GM18907 (cell line): ENCODE results near the gene GDPD1.
A peak's percentile ranks its signal among the peaks of the same experiment; 100 is the strongest.
"Not testable (repeated sequence)": the region's sequence is repeated elsewhere in the genome, so short reads cannot be mapped to it uniquely, and the experiment has no call there.

Experiments
- ATAC-seq: cut with Tn5 transposase; IDR thresholded peaks from one replicate; pipeline ENCODE4 v1.9.1; 2021; ENCODE audit warnings: mild to moderate bottlenecking, moderate library complexity; ENCODE audit not compliant: unreplicated experiment

The GDPD1 gene

DNA sequence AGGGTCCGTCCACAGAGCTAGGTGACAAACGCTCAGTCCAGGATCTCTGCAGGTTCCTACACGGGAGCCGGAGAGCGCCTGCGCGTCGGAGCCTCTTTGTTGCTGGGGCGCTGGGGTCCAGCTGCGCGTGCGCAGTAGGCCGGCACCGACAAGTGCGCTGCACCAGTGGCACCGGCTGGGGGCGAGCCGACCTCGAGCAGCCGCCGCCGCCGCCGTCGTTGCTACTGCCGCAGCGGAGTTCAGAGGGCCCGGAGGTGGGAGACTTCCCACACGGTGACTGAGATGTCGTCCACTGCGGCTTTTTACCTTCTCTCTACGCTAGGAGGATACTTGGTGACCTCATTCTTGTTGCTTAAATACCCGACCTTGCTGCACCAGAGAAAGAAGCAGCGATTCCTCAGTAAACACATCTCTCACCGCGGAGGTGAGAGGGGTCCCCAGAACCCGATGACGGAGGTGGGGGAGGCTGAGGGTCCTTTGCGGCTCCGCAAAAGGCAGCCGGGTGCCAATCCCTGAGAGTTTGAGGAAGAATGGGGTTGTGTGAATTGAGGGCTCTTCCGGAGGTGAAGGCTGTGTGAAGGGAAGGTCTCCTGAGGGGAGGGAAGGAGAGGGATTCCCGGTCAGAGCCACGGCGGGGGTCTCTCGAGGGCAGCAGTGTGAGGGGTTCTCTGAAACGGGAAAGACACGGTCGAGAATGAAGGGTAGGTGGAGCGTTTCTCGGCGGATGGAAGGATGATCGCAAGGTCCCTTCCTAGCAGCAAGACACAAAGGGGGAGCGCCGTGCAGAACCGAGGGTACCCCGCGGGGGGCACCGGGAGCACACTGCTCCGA lies at the start of gene GDPD1:
Gene GDPD1, plus strand, starts transcription at position 184 of the 831 bp plus-strand sequence. Its CDS starts 99 bp downstream, at position 283.
- ATAC-seq: peak; percentile 94

DNA sequence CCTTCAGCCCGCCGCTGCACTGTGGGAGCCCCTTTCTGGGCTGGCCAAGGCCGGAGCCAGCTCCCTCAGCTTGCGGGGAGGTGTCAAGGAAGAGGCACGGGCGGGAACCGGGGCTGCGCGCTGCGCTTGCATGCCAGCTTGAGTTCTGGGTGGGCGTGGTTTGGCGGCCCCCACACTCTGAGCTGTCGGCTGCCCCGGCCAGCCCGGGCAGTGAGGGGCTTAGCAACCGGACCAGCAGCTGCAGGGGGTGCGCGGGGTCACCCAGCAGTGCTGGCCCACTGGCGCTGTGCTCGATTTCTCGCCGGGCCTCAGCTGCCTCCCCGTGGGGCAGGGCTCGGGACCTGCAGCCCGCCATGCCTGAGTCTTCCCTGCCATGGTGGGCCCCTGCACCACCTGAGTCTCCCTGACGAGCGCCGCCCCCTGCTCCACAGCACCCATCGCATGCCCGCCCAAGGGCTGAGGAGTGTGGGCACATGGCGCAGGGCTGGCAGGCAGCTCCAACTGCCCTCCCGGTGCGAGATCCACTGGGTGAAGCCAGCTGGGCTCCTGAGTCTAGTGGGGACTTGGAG lies 47.8 kb upstream of the GDPD1 start:
- ATAC-seq: no peak

DNA sequence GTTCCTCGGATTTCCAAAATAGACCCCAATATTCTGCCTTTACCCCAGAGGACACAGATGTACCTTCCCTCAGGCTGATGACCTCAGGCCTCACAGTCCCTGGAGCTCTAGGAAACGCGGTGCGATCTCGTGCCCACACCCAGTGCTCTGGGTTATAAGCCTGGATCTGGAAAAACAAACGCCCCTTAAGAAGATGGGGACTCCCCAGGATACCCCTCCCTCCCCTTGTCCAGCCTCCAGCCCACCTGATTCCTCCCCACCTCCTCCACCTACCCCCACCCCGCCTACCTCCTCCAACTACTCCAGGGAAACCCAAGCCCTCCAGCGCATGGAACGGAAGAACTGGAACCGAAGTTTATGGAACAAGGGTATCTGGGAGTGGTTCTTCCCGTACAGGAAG lies 45.6 kb upstream of the GDPD1 start:
- ATAC-seq: no peak

DNA sequence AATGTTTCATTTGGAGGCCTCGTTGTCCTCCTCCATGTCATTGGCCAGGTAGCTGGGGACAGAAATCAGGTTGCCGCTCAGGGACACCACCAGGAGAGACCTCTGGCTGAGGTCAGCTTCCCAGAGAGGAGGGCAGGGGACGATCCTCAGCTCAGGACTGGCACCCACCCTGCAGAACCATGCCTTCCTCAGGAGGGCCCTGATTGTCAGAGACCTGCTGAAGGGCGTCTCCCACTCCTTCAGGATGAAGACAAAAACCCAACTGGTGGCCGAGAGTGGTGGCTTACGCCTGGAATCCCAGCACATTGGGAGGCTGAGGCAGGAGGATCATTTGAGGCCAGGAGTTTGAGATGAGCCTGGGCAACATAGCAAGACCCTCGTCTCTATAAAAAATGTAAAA lies 45.2 kb upstream of the GDPD1 start:
- ATAC-seq: no peak

DNA sequence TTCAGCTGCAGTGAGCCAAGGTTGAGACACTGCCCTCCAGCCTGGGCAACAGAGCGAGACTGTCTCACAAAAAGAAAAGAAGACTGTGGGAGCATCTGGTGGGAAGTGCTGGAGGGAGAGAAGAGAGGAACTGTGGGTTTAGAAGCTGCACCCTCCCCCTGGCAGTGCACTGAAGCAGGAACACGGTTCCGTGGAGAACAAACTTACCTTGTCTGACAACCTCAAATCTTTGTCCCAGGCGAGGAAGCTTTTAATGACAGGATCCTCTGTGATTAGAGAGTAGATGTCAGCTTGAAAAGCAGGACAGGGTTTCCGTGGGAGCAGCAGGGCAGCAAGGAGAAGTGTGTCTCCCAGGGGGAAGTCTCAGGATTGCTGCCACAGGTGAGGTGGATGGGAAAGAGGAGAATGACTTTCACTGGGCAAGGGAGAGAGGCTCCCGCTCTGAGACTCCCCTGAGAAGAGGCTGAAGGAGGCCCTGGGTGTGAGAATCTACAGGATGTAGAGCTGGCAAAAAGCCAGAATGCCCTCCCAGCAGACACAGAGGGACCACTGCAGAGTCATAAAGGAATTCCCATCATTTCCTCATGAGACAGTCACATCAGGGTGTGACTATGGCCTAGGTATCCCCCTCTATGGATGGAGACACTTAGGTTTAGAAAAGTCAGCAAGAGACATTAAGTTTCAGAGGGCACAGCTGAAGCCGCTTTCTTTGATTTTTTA lies 41.9 kb upstream of the GDPD1 start:
- ATAC-seq: no peak

DNA sequence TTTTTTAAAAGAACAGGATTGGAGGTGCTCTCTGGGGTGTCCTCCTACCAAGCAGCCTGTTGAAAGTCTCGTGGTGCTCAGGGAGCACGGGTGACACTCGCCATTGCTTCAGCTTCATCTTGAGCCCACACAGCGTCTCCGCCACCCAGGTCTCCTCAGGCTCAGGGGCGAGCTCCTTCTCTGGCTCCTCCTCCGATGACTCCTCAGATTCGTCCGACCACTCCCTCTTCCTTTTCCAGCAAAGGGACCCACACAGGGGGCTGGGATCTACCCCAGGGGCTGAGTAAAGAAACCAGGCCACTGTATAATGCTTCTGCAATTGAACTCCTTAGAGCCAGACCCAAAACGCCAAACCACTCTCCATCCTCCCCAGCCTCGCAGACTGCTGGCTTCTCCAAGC lies 40.7 kb upstream of the GDPD1 start:
- not testable (repeated sequence) for ATAC-seq

DNA sequence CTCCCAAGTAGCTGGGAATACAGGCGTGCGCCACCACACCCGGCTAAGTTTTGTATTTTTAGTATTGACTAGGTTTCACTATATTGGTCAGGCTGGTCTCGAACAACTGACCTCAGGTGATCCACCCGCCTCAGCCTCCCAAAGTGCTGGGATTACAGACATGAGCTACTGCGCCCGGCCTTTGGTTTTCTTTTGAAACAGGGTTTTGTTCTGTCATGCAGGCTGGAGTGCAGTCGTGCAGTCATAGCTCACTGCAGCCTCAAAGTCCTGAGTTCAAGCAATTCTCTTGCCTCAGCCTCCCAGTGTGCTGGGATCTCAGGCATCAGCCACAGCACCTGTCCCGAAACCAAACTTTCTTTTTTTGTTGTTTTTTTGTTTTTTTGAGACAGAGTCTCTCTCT lies 39.7 kb upstream of the GDPD1 start:
- ATAC-seq: no peak

DNA sequence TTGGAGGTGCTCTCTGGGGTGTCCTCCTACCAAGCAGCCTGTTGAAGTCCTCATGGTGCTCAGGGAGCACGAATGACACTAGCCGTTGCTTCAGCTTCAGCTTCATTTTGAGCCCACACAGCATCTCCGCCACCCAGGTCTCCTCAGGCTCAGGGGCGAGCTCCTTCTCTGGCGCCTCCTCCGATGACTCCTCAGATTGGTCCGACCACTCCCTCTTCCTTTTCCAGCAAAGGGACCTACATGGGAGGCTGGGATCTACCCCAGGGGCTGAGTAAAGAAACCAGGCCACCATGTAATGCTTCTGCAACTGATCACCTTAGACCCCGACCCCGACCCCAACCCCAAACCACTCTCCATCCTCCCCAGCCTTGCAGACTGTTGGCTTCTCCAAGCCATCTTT lies 38.8 kb upstream of the GDPD1 start:
- ATAC-seq: no peak

DNA sequence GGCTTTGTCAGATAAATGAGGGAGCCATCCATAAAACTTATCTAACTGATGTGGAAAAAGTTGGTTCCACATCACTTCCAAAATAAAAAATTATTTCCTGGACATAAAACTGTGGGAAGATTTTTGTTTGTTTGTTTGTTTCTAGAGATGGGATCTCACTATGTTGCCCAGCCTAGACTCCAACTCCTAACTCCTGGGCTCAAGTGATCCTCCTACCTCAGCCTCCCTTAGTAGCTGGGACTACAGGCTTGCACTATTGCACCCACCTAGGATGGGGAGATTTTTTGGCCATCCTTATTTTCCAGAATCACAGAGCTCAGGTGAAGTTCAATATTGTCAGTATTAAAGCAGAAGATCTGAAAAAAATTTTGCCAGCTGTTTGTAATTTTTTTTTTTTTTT lies 34.3 kb upstream of the GDPD1 start:
- no peak for ATAC-seq

DNA sequence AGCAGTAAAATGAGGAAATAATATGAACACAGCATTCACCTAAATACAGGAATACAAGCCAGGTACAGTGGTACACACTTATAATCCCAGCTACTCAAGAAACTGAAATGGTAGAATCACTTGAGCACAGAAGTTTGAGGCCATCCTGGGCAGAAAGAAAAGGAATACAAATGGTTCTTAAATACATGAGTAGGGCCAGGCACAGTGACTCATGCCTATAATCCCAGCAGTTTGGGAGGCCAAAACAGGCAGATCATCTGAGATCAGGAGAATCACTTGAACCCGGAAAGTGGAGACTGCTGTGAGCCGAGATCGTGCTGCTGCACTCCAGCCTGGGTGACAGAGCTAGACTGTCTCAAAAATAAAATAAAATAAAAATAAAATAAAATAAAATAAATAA lies 33.5 kb upstream of the GDPD1 start:
- ATAC-seq: no peak

DNA sequence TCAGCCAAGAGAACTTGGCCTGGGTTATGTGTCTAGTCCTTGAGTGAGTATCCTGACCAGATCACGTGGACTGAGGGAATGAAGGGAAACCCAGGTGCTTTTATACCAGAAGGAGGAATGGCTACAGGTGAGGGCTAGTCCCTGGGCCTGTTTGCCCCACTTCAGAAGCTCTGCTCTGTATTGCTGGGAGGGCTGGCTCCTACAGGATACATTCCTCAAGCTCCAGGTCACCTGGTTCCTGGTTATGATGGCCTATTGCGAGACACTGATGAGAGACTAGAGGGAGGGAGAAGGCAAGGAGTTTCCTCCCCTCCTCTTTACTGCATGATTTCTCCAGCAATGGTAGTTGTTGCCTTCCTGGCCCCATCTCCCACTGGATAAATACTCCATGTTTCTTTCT lies 29.5 kb upstream of the GDPD1 start:
- no peak for ATAC-seq

DNA sequence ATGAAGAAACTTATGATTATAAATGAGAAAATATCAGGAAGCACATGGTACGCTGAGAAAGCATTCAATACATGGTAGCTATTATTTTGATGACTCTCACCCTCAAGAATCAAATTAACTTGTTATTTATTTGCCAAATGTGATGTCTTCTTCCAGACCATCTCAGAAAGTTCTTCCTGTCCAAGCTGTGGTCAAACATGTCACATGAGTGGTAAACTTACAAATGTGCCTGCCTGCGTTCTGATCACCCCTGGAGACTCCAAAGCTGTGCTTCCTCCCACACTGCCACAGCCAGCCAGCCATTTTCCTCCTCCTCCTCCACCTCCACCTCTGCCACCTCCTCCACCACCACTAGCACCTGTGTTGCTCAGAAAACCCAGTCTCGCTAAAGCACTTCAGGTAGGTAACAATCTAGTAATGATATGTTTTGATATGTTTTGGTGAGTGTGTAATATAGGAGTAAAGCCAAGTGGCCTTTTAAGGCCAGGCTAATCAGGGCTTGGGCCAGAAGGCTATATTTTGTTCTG lies 26.9 kb upstream of the GDPD1 start:
- ATAC-seq: no peak

DNA sequence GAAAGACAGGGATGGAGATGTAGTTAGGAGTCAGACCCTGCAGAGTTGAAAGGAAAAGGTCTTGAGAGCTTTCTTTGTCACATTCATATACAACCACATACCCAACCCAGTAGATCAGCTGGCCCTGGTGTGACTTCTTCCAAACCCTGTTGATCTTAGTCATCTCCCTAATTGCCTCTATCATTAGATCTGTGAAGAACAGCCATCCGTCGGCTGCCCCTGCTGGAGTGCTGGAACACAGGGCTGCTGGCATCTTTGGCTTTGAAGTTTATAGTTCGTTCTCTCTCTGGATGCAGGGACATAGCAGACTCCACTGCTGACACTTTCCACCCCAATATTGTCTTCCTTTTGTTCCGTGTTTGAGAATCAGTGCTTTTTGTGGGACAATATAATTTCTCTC lies 20.9 kb upstream of the GDPD1 start:
- no peak for ATAC-seq

DNA sequence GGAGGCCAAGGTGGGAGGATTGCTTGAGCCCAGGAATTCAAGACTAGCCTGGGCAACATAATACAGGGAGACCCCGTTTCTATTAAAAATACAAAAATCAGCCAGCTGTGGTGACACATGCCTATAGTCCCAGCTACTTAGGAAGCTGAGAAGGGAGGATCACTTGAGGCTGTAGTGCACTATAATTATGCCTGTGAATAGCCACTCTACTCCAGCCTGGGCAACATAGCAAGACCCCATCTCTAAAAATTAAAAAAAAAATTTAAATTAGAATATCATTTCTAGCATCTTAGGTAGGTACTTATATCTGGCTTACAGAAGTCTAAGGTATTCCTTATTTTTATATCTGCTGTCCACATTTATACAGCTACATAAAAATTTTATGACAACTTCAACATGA lies 18.0 kb upstream of the GDPD1 start:
- no peak for ATAC-seq

DNA sequence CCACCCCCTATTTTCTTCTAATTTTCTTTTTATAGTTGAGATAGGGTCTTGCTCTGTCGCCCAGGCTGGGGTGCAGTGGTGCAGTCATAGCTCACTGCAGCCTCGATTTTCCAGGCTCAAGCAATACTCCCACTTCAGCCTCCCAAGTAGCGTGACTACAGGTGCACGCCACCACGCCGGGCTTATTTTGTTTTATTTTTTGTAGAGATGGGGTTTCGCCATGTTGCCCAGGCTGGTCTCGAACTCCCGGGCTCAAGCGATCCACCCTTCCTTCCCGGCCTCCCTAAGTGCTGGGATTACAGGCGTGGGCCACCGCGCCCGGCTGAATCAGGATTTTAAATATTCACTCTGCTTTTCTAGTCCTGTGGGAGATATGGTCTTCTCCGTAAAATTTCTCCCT lies 941 bp upstream of the GDPD1 start:
- ATAC-seq: no peak

DNA sequence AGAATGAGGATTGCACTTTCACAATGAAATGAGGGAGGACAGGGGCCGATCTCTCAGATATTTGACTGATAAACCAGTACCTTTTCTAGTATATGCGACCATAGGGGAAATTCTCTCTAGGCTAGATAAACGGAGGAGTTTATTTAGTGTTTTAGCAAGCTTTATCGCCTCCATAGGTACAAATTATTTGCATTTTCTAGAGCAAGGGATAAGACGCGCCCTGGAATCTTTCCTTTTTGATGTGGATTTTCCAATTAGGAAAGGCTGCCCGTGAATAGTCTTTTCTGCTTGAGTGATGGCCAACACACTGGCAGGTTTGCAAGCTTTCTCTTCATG lies 351 bp upstream of the GDPD1 start:
- ATAC-seq: no peak

DNA sequence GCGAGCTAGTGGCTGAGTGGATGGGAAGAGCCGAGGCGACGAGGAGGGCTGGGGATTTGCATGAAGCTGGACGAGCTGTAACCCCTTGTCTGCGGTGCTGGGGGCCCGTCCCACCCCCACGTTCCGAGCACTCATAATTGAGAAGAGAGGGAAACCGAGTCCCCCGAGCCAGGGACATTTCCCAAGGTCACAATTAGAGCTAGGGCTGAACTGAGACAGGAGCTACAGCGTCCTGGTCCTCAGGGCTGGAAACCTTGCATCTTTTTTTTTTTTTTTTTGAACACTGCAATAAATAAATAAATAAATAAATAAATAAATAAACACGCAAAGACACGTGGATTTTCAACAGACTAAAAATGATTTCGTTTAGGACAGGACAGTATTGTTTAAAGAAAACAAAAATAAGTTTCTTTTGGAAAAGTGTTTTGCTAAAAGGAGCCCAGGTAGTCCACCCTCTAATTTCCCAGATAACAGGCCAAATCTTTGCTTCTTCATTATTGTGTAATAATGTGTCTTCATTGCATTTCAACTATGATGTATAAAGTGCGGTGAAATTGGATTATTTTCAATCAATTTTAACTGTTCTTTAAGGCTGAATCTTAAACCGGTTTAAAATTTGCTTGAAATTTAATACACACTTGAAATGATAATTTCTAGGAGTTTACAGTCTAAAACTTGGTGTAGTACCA lies 992 bp downstream of the GDPD1 start:
- ATAC-seq: peak; percentile 14

DNA sequence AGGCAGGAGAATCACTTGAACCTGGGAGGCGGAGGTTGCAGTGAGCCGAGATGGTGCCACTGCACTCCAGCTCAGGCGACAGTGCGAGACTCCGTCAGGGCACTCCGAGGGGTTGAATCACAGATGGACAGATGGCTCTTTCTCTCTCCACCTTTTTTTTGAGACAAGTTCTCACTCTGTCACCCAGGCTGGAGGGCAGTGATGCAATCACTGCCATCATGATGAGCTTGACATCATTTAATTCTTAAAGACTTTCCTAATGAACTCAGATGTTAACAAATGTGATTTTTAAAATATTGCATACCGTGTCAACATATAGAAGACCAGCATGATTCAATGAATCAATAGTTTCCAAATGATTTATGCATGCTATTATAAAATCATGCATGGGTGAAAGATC lies 3.5 kb downstream of the GDPD1 start:
- no peak for ATAC-seq

DNA sequence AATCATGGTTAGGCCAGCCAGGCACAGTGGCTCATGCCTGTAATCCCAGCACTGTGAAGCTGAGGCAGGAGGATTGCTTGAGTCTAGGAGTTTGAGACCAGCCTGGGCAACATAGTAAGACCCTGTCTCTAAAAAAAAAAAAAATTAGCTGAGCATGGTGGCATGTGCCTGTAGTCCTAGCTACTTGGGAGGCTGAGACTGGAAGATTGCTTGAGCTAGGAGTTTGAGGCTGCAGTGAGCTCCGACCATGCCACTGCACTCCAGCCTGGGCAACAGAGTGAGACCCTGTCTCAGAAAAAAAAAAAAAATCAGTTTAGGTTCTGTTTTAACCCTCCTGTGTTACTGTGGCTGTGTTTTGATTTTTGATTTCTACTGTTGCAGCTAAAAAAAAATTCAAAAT lies 8.3 kb downstream of the GDPD1 start:
- not testable (repeated sequence) for ATAC-seq

DNA sequence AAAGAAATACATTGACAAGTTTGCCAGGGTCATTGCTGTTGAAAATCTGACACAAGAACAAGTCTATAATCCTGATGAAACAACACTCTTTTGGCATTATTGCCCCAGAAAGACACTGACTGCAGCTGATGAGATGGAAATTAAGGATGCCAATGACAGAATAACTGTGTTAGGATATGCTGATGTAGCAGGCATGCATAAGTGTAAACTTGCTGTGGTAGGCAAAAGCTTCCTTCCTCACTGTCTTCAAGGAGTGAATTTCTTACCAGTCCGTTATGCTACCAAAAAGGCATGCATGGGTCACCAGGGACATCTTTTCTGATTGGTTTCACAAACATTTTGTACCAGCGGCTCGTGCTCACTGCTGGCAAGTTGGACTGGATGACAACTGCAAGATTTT lies 10.5 kb downstream of the GDPD1 start:
- no peak for ATAC-seq

DNA sequence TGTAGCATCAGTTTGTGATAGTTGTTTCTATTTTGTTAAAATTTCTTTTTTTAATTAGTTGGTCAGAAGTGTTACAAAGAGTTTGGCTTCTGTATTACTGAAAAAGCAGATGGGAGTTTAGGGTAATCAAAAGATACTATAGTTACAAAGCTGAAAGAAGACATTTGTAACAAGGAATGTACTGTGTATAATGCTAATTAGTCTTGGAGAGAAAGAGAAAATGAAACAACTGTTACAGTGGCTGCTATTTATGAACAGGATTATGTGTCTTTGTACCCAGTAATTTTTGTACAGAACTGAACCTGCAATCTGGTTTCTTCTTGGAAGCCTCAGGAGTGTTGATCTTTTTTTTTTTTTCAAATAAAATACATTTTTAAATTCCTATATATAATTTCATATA lies 14.3 kb downstream of the GDPD1 start:
- no peak for ATAC-seq
